HepG2 (cell line): ENCODE data around the gene COLEC12. TPM values are rescaled to one million over a fixed set of nuclear protein-coding genes. Genes with fewer than 3 reads are reported as not detected.
A peak's percentile ranks its signal among the peaks of the same experiment; 100 is the strongest.

Source experiments
- ATAC-seq: fragments of 200-7000 bp; cut with Tn5 transposase; 3 replicates; pipeline ENCODE4 v1.9.1; 2020; ENCODE audit warnings: mild to moderate bottlenecking, moderate library complexity
- BruUV-seq: library from RNA; stranded (reverse); fragments of 400-500 nt; replicated peaks from 2 replicates; lab custom pipeline; 2021; lab: Mats Ljungman, UMichigan
- CTCF ChIA-PET: fragments of 300-600 bp; formaldehyde crosslinking; extraction: SDS; loops from one replicate; lab custom pipeline; 2021; ENCODE audit warnings: low total read pairs, inconsistent platforms, low intra/inter-chr PET ratio; lab: Yijun Ruan, JAX
- POLR2A ChIA-PET: fragments of 350-600 bp; sonication (Branson Sonifier 250); formaldehyde crosslinking; loops from one replicate; lab custom pipeline; 2020; ENCODE audit warnings: antibody characterized with exemption, inconsistent platforms; lab: Yijun Ruan, JAX
- DNase-seq: peaks from one replicate; pipeline ENCODE4 v3.0.0-alpha.2; 2015; ENCODE audit warnings: low spot score
- FAIRE-seq: peaks from 3 replicates; lab custom pipeline; 2011; peaks lifted over from hg19 to GRCh38; lab: Jason Lieb, UNC
- H2AFZ ChIP-seq: one replicate; pipeline ENCODE4 v1.6.1; 2011; ENCODE audit warnings: low read length, inconsistent platforms
- H3K27ac ChIP-seq: fragments of 300-600 bp; 3 replicates; pipeline ENCODE4 v1.8.0; 2011; ENCODE audit warnings: mixed run types, mild to moderate bottlenecking, mixed read lengths, low read length, inconsistent platforms; ENCODE audit not compliant: insufficient read depth; ENCODE audit errors: extremely low read length
- H3K27me3 ChIP-seq, 2 experiments: fragments of 200-600 bp in 1 of 2; 2 replicates in 1 of 2; 3 replicates in 1 of 2; pipeline versions ENCODE4 v1.6.0 to v1.8.0; 2011; ENCODE audit warnings: low read length in 2 of 2, mild to moderate bottlenecking in 2 of 2, moderate library complexity in 2 of 2, inconsistent platforms in 1 of 2; ENCODE audit not compliant: insufficient read depth in 2 of 2, control insufficient read depth in 1 of 2
- H3K36me3 ChIP-seq, 2 experiments: fragments of 200-600 bp in 1 of 2; replicated peaks in 1 of 2; 2 replicates in 1 of 2; 3 replicates in 1 of 2; pipeline versions ENCODE4 v1.5.1 to v1.8.0; 2011; ENCODE audit warnings: low read length in 2 of 2, inconsistent platforms in 1 of 2; ENCODE audit not compliant: insufficient read depth in 2 of 2, control insufficient read depth in 1 of 2
- H3K4me1 ChIP-seq: 2 replicates; pipeline ENCODE4 v1.5.1; 2012; ENCODE audit warnings: low read length, inconsistent platforms; ENCODE audit not compliant: insufficient read depth
- H3K4me2 ChIP-seq: 2 replicates; pipeline ENCODE4 v1.6.0; 2011; ENCODE audit warnings: low read depth, low read length, inconsistent platforms
- H3K4me3 ChIP-seq, 3 experiments: fragments of 200-600 bp in 1 of 3; sonication (generic), shearing (Covaris generic) in 1 of 3; replicated peaks in 1 of 3; 2 replicates each; pipeline ENCODE4 v1.5.1; 2011 to 2016; ENCODE audit warnings: low read length in 3 of 3, inconsistent platforms in 2 of 3, low read depth in 2 of 3, mild to moderate bottlenecking in 2 of 3, control low read depth in 1 of 3, mixed read lengths in 1 of 3; ENCODE audit not compliant: insufficient read depth in 1 of 3
- H3K79me2 ChIP-seq: one replicate; pipeline ENCODE4 v1.6.1; 2011; ENCODE audit warnings: low read length, inconsistent platforms; ENCODE audit not compliant: insufficient read depth
- H3K9ac ChIP-seq: 2 replicates; pipeline ENCODE4 v1.6.0; 2011; ENCODE audit warnings: mild to moderate bottlenecking, low read depth, low read length, inconsistent platforms; ENCODE audit not compliant: insufficient read depth
- H3K9me3 ChIP-seq: 2 replicates; pipeline ENCODE4 v1.5.1; 2012; ENCODE audit warnings: mild to moderate bottlenecking, low read length
- H4K20me1 ChIP-seq: 2 replicates; pipeline ENCODE4 v1.6.0; 2011; ENCODE audit warnings: inconsistent platforms, mild to moderate bottlenecking, low read length, moderate library complexity; ENCODE audit not compliant: insufficient read depth
- CBFB ChIP-seq: sonication (generic); formaldehyde crosslinking; IDR thresholded peaks from 2 replicates; pipeline ENCODE4 v1.4.0; 2020; ENCODE audit warnings: missing genetic modification reagents
- CBX2 ChIP-seq, 2 experiments: fragments of 200-600 bp in 1 of 2; sonication (generic); formaldehyde crosslinking in 1 of 2; IDR thresholded peaks; 2 replicates each; pipeline versions ENCODE4 v1.7.0 to v1.8.1; 2018 to 2022; ENCODE audit warnings: low read depth in 2 of 2, low read length in 1 of 2, mild to moderate bottlenecking in 1 of 2, missing genetic modification reagents in 1 of 2
- HOXA9 ChIP-seq: sonication (generic); formaldehyde crosslinking; IDR thresholded peaks from 2 replicates; pipeline ENCODE4 v1.8.1; 2022; ENCODE audit warnings: missing genetic modification reagents, mild to moderate bottlenecking, moderate library complexity, borderline replicate concordance
- MBNL3 ChIP-seq: fragments of 250-450 bp; sonication (Bioruptor Pico); conservative IDR thresholded peaks from 2 replicates; pipeline ENCODE4 v1.8.0; 2022; ENCODE audit warnings: mild to moderate bottlenecking, inconsistent platforms
- MED8 ChIP-seq: sonication (generic); formaldehyde crosslinking; IDR thresholded peaks from 2 replicates; pipeline ENCODE4 v1.8.1; 2023; ENCODE audit warnings: mild to moderate bottlenecking, missing genetic modification reagents; ENCODE audit not compliant: insufficient replicate concordance
- MEIS1 ChIP-seq: sonication (generic); formaldehyde crosslinking; IDR thresholded peaks from 2 replicates; pipeline ENCODE4 v1.9.0; 2021; ENCODE audit warnings: mild to moderate bottlenecking, missing genetic modification reagents, moderate library complexity, borderline replicate concordance
- MZF1 ChIP-seq: sonication (generic); formaldehyde crosslinking; IDR thresholded peaks from 2 replicates; pipeline ENCODE4 v1.8.1; 2023; ENCODE audit warnings: mild to moderate bottlenecking, missing genetic modification reagents, borderline replicate concordance
- PAF1 ChIP-seq: IDR thresholded peaks from 2 replicates; pipeline ENCODE4 v1.6.1; 2016; ENCODE audit warnings: missing genetic modification reagents, missing compliant biosample characterization
- RAD21 ChIP-seq: fragments of 450-650 bp; formaldehyde crosslinking; IDR thresholded peaks from 2 replicates; pipeline ENCODE4 v1.5.0; 2020; ENCODE audit warnings: mild to moderate bottlenecking
- SNAPC2 ChIP-seq: sonication (generic); formaldehyde crosslinking; IDR thresholded peaks from 2 replicates; pipeline ENCODE4 v1.8.1; 2022; ENCODE audit warnings: mild to moderate bottlenecking, missing genetic modification reagents
- SP4 ChIP-seq: sonication (generic); formaldehyde crosslinking; IDR thresholded peaks from 2 replicates; pipeline ENCODE4 v1.8.1; 2023; ENCODE audit warnings: mild to moderate bottlenecking, missing genetic modification reagents
- TBP ChIP-seq: sonication (generic); formaldehyde crosslinking; IDR thresholded peaks from 2 replicates; pipeline ENCODE4 v1.5.0; 2020; ENCODE audit warnings: missing genetic modification reagents
- TFDP1 ChIP-seq: IDR thresholded peaks from 2 replicates; pipeline ENCODE4 v1.6.1; 2016; ENCODE audit warnings: missing compliant biosample characterization, missing genetic modification reagents, borderline replicate concordance
- ZFX ChIP-seq: sonication (generic); formaldehyde crosslinking; IDR thresholded peaks from 2 replicates; pipeline ENCODE4 v1.4.0; 2020; ENCODE audit warnings: mild to moderate bottlenecking, low read depth, missing genetic modification reagents, moderate library complexity
- ZNF274 ChIP-seq: sonication (generic); formaldehyde crosslinking; IDR thresholded peaks from 2 replicates; pipeline ENCODE4 v1.5.1; 2020; ENCODE audit warnings: mild to moderate bottlenecking, missing genetic modification reagents
- ZNF3 ChIP-seq: IDR thresholded peaks from 2 replicates; pipeline ENCODE4 v1.7.0; 2017; ENCODE audit warnings: inconsistent platforms
- ZNF605 ChIP-seq: sonication (generic); formaldehyde crosslinking; IDR thresholded peaks from 2 replicates; pipeline ENCODE4 v1.8.0; 2022; ENCODE audit warnings: mild to moderate bottlenecking, missing genetic modification reagents
- ZNF740 ChIP-seq: sonication (generic); formaldehyde crosslinking; IDR thresholded peaks from 2 replicates; pipeline ENCODE4 v1.4.0; 2020; ENCODE audit warnings: missing genetic modification reagents
- WGBS: methylation state at CpG from one replicate; pipeline ENCODE4 v1.1.6; 2017; ENCODE audit warnings: low lambda C conversion rate; 5-methylcytosine and 5-hydroxymethylcytosine counted together
- in situ Hi-C: cut with HindIII; loops from 2 replicates; pipeline ENCODE4 v1.10.0; 2017; ENCODE audit warnings: low pct_unique_long_range_greater_than_20kb; ENCODE audit not compliant: extremely low pct_ligation_motif_present
- intact Hi-C: fragments of 100-400 bp; cut with micrococcal nuclease; formaldehyde crosslinking; loops from one replicate; pipeline ENCODE4 v1.10.0; 2022; ENCODE audit not compliant: unreplicated experiment
- polyA plus RNA-seq, 8 experiments: library from polyadenylated mRNA; depleted of rRNA in 3 of 8; stranded (reverse) in 7 of 8; unstranded in 1 of 8; fragments of >200 nt; fragmentation: Illumina TruSeq in 4 of 8; extraction: Trizol in 4 of 8; gene quantifications; 2 replicates each; pipeline versions ENCODE4 v1.2.1 to v1.2.3, GENCODE V29; 2011 to 2016; ENCODE audit warnings: low read depth in 4 of 8, missing spikeins in 1 of 8, mixed read lengths in 1 of 8; ENCODE audit not compliant: insufficient read depth in 1 of 8
- total RNA-seq, 5 experiments: library from RNA; depleted of rRNA; stranded (reverse); fragments of >200 nt; fragmentation: Illumina TruSeq; extraction: Trizol; gene quantifications; 2 replicates each; pipeline ENCODE4 v1.2.3, GENCODE V29; 2016; ENCODE audit warnings: low read depth in 1 of 5
- TF ChIP-seq, protein P1 (sequence below): sonication (generic); formaldehyde crosslinking; IDR thresholded peaks from 2 replicates; pipeline ENCODE4 v1.9.0; 2021; ENCODE audit warnings: missing genetic modification reagents, borderline replicate concordance

Gene COLEC12
- total and polyA plus RNA-seq, 2 of the 13 experiments (the other 11 are each of a cell fraction or from before 2014, with no cell fraction given) = 0.02 to 0.11 TPM

DNA sequence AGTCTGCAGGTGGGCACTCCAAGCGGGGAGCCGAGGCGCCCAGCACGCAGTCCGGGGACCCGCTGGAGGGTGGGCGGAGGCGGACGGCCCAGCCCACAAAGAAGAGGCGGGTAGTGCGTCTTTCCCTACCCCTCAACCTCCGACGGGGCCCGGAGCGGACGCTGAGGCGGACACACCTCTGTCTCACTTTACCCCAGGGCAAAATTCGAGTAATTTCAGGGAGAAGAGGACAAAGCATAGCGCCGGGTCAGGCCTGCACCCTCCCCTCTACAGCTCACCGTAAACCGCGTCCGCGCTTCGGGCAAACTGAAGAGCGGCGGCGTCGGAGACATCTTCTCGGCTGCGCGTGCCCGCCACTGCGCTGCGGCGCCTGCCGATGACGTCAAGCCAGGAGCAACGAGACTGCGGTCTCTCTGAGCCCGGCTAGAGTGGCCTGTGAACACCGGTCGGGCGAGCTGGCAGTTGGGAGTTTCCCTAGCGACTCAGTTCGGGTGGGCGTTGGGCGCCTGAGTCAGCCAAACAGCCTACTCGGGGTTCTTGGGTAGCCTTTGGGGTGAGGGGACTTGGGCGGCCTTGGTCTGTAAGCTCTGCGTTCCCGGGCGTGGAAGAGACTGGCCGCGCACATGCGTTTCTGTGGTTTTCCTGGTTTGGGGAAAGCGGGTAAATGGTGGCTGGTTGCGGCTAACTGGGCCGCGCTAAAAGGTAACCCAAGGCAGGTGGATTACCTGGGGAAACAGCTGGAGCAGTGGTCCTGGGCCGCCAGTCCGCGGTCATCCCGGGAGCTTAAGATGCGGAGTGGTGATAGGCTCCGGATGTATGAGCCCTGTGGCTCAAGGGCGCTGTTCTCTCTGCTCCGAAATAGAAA is 232.6 kb downstream of the COLEC12 start, which contains the start of gene THOC1:
Gene THOC1 (minus strand): TSS at position 360 of the 865 bp plus-strand sequence. CDS start 28 bp downstream, at position 332.
- Histone ChIP-seq H3K9ac (peak within 1 kb of the TSS; percentile 97), H3K9me3 (no peaks in the 10 kb centered on the region), H3K27me3 (no peaks in the 10 kb centered on the region; a peak in 1 of 5 replicates), H4K20me1 (no peaks in the 10 kb centered on the region), H3K4me3 (peak within 1 kb of the TSS; percentile 89 to 100 (median 97)), H3K27ac (peak within 1 kb of the TSS; percentile 93), H2AFZ (peak within 1 kb of the TSS; percentile 69), H3K79me2 (peaks cover 36% of the 10 kb centered on the region), H3K4me2 (peak within 1 kb of the TSS; percentile 84), H3K4me1 (peaks cover 33% of the 10 kb centered on the region), H3K36me3 (peaks cover 0 to 18% of the 10 kb centered on the region in 2 experiments; a peak in 4 of 5 replicates)
- BruUV-seq = TSS peak; percentile 87
- ChIA-PET POLR2A (interaction anchor here (0.6 to 1.8 kb wide), 9 partner anchors 9 to 510 kb away, joined by 3 to 6 read pairs (median 4); partner anchors contain the start of gene USP14), CTCF (interaction anchor here (1.4 kb wide), 1 partner anchor 348 kb away, joined by 4 read pairs; no protein-coding TSS in a partner anchor)
- in situ Hi-C loops = no loop called here
- WGBS = under 1% methylated on average over 32 of the region's 69 CpGs
- DNase-seq (peak; percentile 82), FAIRE-seq (no peak), ATAC-seq (peak; percentile 91)
- intact Hi-C loops = loop anchor here (5.0 kb wide), 1 partner anchor 209 kb away; no protein-coding TSS in a partner anchor
- TF ChIP-seq CBX2 (IDR thresholded peaks at IDR 0.05; ENCODE audit: low read depth, low read length) = no peak
- 0 out of 2 replicates have a peak, but pooled peaks have one; percentile 60 for TF ChIP-seq CBX2 (CRISPR knock-in tag; IDR thresholded peaks at IDR 0.05; ENCODE audit: low read depth)
- TF ChIP-seq ZNF740 (CRISPR knock-in tag) = no peak
- TF ChIP-seq SNAPC2 (CRISPR knock-in tag) = 0 out of 2 replicates have a peak, but pooled peaks have one; percentile 56
- no peak for TF ChIP-seq PAF1
- TF ChIP-seq, protein P1, sequence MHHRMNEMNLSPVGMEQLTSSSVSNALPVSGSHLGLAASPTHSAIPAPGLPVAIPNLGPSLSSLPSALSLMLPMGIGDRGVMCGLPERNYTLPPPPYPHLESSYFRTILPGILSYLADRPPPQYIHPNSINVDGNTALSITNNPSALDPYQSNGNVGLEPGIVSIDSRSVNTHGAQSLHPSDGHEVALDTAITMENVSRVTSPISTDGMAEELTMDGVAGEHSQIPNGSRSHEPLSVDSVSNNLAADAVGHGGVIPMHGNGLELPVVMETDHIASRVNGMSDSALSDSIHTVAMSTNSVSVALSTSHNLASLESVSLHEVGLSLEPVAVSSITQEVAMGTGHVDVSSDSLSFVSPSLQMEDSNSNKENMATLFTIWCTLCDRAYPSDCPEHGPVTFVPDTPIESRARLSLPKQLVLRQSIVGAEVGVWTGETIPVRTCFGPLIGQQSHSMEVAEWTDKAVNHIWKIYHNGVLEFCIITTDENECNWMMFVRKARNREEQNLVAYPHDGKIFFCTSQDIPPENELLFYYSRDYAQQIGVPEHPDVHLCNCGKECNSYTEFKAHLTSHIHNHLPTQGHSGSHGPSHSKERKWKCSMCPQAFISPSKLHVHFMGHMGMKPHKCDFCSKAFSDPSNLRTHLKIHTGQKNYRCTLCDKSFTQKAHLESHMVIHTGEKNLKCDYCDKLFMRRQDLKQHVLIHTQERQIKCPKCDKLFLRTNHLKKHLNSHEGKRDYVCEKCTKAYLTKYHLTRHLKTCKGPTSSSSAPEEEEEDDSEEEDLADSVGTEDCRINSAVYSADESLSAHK = 0 out of 2 replicates have a peak, but pooled peaks have one; percentile 70
- peak; percentile 85 for TF ChIP-seq MEIS1 (CRISPR knock-in tag)
- peak; percentile 81 for TF ChIP-seq ZNF274
- TF ChIP-seq CBFB (CRISPR knock-in tag) = peak; percentile 92
- TF ChIP-seq TFDP1 (CRISPR knock-in tag) = peak; percentile 79; the same call in 1 of the 2 replicates
- peak; percentile 34; the same call in 1 of the 2 replicates for TF ChIP-seq ZNF605 (CRISPR knock-in tag)
- TF ChIP-seq SP4 (CRISPR knock-in tag) = peak; percentile 86
- peak; percentile 30; the same call in 1 of the 2 replicates for TF ChIP-seq RAD21
- peak; percentile 70 for TF ChIP-seq MED8 (CRISPR knock-in tag)
- TF ChIP-seq MBNL3 (CRISPR knock-in tag) = no peak
- no peak for TF ChIP-seq MZF1 (CRISPR knock-in tag)
- peak; percentile 93 for TF ChIP-seq ZFX (CRISPR knock-in tag)
- no peak for TF ChIP-seq HOXA9
- TF ChIP-seq TBP (CRISPR knock-in tag) = 0 out of 2 replicates have a peak, but pooled peaks have one; percentile 22
- TF ChIP-seq ZNF3 = no peak
